HCT116 (cell line): Measurements from ENCODE around the gene GPR27. TPM values are rescaled to one million over a fixed set of nuclear protein-coding genes. Genes with fewer than 3 reads are reported as not detected.

Experiments used
- ATAC-seq: fragments of 200-7000 bp; cut with Tn5 transposase; 2 replicates; pipeline ENCODE4 v1.9.1; 2020; ENCODE audit warnings: mild to moderate bottlenecking, moderate library complexity
- BruUV-seq: library from RNA; stranded (reverse); fragments of 400-500 nt; replicated peaks from 2 replicates; lab custom pipeline; 2021; lab: Mats Ljungman, UMichigan
- CTCF ChIA-PET: fragments of 300-600 bp; sonication (Branson Sonifier 250); formaldehyde crosslinking; loops from one replicate; lab custom pipeline; 2021; ENCODE audit warnings: antibody characterized with exemption; lab: Charles Lee
- POLR2A ChIA-PET: fragments of 300-600, 350-600 bp; sonication (Branson Sonifier 250); formaldehyde crosslinking; loops from one replicate; lab custom pipeline; 2021; ENCODE audit warnings: antibody characterized with exemption; lab: Charles Lee
- RAD21 ChIA-PET, 2 experiments: fragments of 300-600 bp; sonication (Branson Sonifier 250); formaldehyde crosslinking; loops; one replicate each; lab custom pipeline; 2023; ENCODE audit warnings: low total read pairs in 2 of 2; ENCODE audit not compliant: uncharacterized antibody in 2 of 2, unreplicated experiment in 2 of 2, low non-redundant PET in 1 of 2; lab: Charles Lee
- DNase-seq: peaks from one replicate; pipeline ENCODE4 v3.0.0-alpha.2; 2010; ENCODE audit warnings: low read depth, low spot score
- H2AFZ ChIP-seq: fragments of 200-600 bp; shearing (Covaris generic), sonication (generic); 2 replicates; pipeline ENCODE4 v1.6.1; 2017; ENCODE audit warnings: low read depth, mixed run types, mixed read lengths, antibody characterized with exemption, low read length; ENCODE audit not compliant: poor library complexity, severe bottlenecking
- H3K27ac ChIP-seq: 2 replicates; pipeline ENCODE4 v1.5.1; 2012; ENCODE audit warnings: low read depth, low read length
- H3K27me3 ChIP-seq: fragments of 200-600 bp; sonication (generic); 2 replicates; pipeline ENCODE4 v1.6.1; 2016; ENCODE audit warnings: mixed run types, low read length, mixed read lengths; ENCODE audit not compliant: insufficient read depth
- H3K36me3 ChIP-seq, 2 experiments: fragments of 200-500 bp in 1 of 2; fragments of 200-600 bp in 1 of 2; sonication (Bioruptor generic) in 1 of 2; sonication (generic) in 1 of 2; 2 replicates each; pipeline versions ENCODE4 v1.5.1 to v1.6.1; 2014 to 2016; ENCODE audit warnings: low read length in 2 of 2, inconsistent platforms in 1 of 2, mixed read lengths in 1 of 2, mixed run types in 1 of 2; ENCODE audit not compliant: insufficient read depth in 2 of 2, control insufficient read depth in 1 of 2
- H3K4me1 ChIP-seq, 2 experiments: fragments of 200-600 bp in 1 of 2; sonication (generic) in 1 of 2; 2 replicates each; pipeline versions ENCODE4 v1.5.1 to v1.6.1; 2012 to 2017; ENCODE audit warnings: low read length in 2 of 2, inconsistent platforms in 1 of 2, mild to moderate bottlenecking in 1 of 2, mixed read lengths in 1 of 2, mixed run types in 1 of 2, moderate library complexity in 1 of 2; ENCODE audit not compliant: insufficient read depth in 2 of 2, control insufficient read depth in 1 of 2
- H3K4me2 ChIP-seq: fragments of 200-600 bp; sonication (generic); 2 replicates; pipeline ENCODE4 v1.6.1; 2017; ENCODE audit warnings: mixed run types, low read length, mixed read lengths
- H3K4me3 ChIP-seq, 2 experiments: fragments of 200-600 bp in 1 of 2; sonication (generic) in 1 of 2; replicated peaks in 1 of 2; 2 replicates each; pipeline ENCODE4 v1.5.1; 2011 to 2016; ENCODE audit warnings: low read length in 2 of 2, control low read depth in 1 of 2, low read depth in 1 of 2, mild to moderate bottlenecking in 1 of 2, mixed read lengths in 1 of 2, mixed run types in 1 of 2
- H3K79me2 ChIP-seq: fragments of 200-600 bp; sonication (generic); 2 replicates; pipeline ENCODE4 v1.6.1; 2017; ENCODE audit warnings: mild to moderate bottlenecking, mixed run types, low read length, moderate library complexity, mixed read lengths; ENCODE audit not compliant: insufficient read depth
- H3K9ac ChIP-seq: fragments of 200-600 bp; sonication (generic); 2 replicates; pipeline ENCODE4 v1.6.1; 2016; ENCODE audit warnings: low read length, mixed read lengths
- H3K9me2 ChIP-seq: fragments of 200-600 bp; sonication (generic), shearing (Covaris generic); 2 replicates; pipeline ENCODE4 v1.6.1; 2017; ENCODE audit warnings: mixed run types, mild to moderate bottlenecking, moderate library complexity; ENCODE audit not compliant: insufficient read depth
- H3K9me3 ChIP-seq, 2 experiments: fragments of 200-500 bp in 1 of 2; fragments of 200-600 bp in 1 of 2; sonication (Bioruptor generic) in 1 of 2; sonication (generic) in 1 of 2; 2 replicates each; pipeline ENCODE4 v1.6.1; 2014 to 2017; ENCODE audit warnings: low read length in 2 of 2, mixed read lengths in 2 of 2, inconsistent platforms in 1 of 2, low read depth in 1 of 2, mild to moderate bottlenecking in 1 of 2, mixed run types in 1 of 2, moderate library complexity in 1 of 2; ENCODE audit not compliant: control insufficient read depth in 1 of 2, insufficient read depth in 1 of 2
- H4K20me1 ChIP-seq: fragments of 200-600 bp; sonication (generic), shearing (Covaris generic); 2 replicates; pipeline ENCODE4 v1.6.1; 2017; ENCODE audit warnings: mixed run types, mild to moderate bottlenecking, moderate library complexity; ENCODE audit not compliant: insufficient read depth
- CTCF ChIP-seq, 3 experiments: fragments of 200-600 bp in 1 of 3; sonication (generic) in 1 of 3; IDR thresholded peaks in 2 of 3; conservative IDR thresholded peaks in 1 of 3; 2 replicates each; pipeline ENCODE4 v1.5.1; 2012 to 2017; ENCODE audit warnings: low read depth in 2 of 3, low read length in 2 of 3, antibody characterized with exemption in 1 of 3, borderline replicate concordance in 1 of 3, control low read depth in 1 of 3, mild to moderate bottlenecking in 1 of 3, mixed read lengths in 1 of 3, mixed run types in 1 of 3, moderate library complexity in 1 of 3; ENCODE audit not compliant: insufficient read depth in 1 of 3
- EGR1 ChIP-seq: IDR thresholded peaks from 2 replicates; pipeline ENCODE4 v1.6.1; 2012; ENCODE audit warnings: low read depth
- ELF1 ChIP-seq: IDR thresholded peaks from 2 replicates; pipeline ENCODE4 v1.6.1; 2012; ENCODE audit warnings: low read depth, borderline replicate concordance
- EZH2phosphoT487 ChIP-seq: fragments of 200-600 bp; IDR thresholded peaks from 2 replicates; pipeline ENCODE4 v1.6.1; 2018; ENCODE audit warnings: antibody characterized with exemption, borderline replicate concordance
- FOSL1 ChIP-seq: IDR thresholded peaks from 2 replicates; pipeline ENCODE4 v1.6.1; 2012; ENCODE audit warnings: low read depth
- JUND ChIP-seq: IDR thresholded peaks from 2 replicates; pipeline ENCODE4 v1.6.1; 2012
- SIN3A ChIP-seq: IDR thresholded peaks from 2 replicates; pipeline ENCODE4 v1.6.1; 2012; ENCODE audit warnings: low read depth
- SP1 ChIP-seq: IDR thresholded peaks from 2 replicates; pipeline ENCODE4 v1.6.1; 2012; ENCODE audit warnings: low read depth
- ZBTB33 ChIP-seq: IDR thresholded peaks from 2 replicates; pipeline ENCODE4 v1.6.1; 2011; ENCODE audit warnings: mild to moderate bottlenecking, low read length, moderate library complexity; ENCODE audit not compliant: insufficient replicate concordance; ENCODE audit errors: extremely low read depth
- intact Hi-C: fragments of 100-400 bp; cut with micrococcal nuclease; formaldehyde crosslinking; loops from 2 replicates; pipeline ENCODE4 v1.10.0; 2022
- total RNA-seq: library from RNA; stranded (reverse); gene quantifications from one replicate; pipeline ENCODE4 v1.2.1, GENCODE V29; 2021; ENCODE audit not compliant: unreplicated experiment

The GPR27 gene
- total RNA-seq, 1 experiment from 2014 or later = not detected

GRCh38 chr3:71758091-71758490 is 4.4 kb downstream of the GPR27 start:
- POLR2A ChIA-PET = no interaction called here
- TF ChIP-seq FOSL1 (no peak), EZH2phosphoT487 (no peak), SP1 (no peak), ELF1 (no peak), JUND (no peak)
- no peak overlapping the region for H3K4me3 ChIP-seq

GRCh38 chr3:71759401-71759800 is 5.7 kb downstream of the GPR27 start:
- no TSS peak for BruUV-seq

More at GRCh38 chr3:71758091-71758490, 4.4 kb downstream of the GPR27 start:
- Histone ChIP-seq H3K9me2 (no peaks in the 10 kb centered on the region), H3K4me1 (no peaks in the 10 kb centered on the region), H3K27ac (no peak overlapping the region), H2AFZ (no peak overlapping the region), H3K27me3 (peaks cover 19% of the 10 kb centered on the region), H3K79me2 (no peaks in the 10 kb centered on the region), H3K4me2 (no peak overlapping the region), H3K9ac (no peak overlapping the region), H3K9me3 (no peaks in the 10 kb centered on the region), H4K20me1 (no peaks in the 10 kb centered on the region), H3K36me3 (no peaks in the 10 kb centered on the region)
- intact Hi-C loops = no loop called here
- RAD21 ChIA-PET = no interaction called here
- no TSS peak for BruUV-seq
- CTCF ChIA-PET = no interaction called here
- ATAC-seq (no peak), DNase-seq (no peak)

More at GRCh38 chr3:71759401-71759800, 5.7 kb downstream of the GPR27 start:
- ChIA-PET POLR2A (no interaction called here), RAD21 (no interaction called here), CTCF (no interaction called here)
- Histone ChIP-seq H3K9me3 (no peaks in the 10 kb centered on the region), H3K9me2 (no peaks in the 10 kb centered on the region), H3K4me2 (no peak overlapping the region), H4K20me1 (no peaks in the 10 kb centered on the region), H3K27ac (no peak overlapping the region), H3K4me1 (no peaks in the 10 kb centered on the region), H3K9ac (no peak overlapping the region), H3K79me2 (no peaks in the 10 kb centered on the region), H3K4me3 (no peak overlapping the region), H3K27me3 (peaks cover 19% of the 10 kb centered on the region), H3K36me3 (no peaks in the 10 kb centered on the region), H2AFZ (no peak overlapping the region)
- no peak for ATAC-seq
- DNase-seq = no peak
- intact Hi-C loops = no loop called here
- TF ChIP-seq ELF1 = no peak
- TF ChIP-seq EGR1 = no peak
- no peak for TF ChIP-seq CTCF (IDR thresholded peaks at IDR 0.05 in 2 of 3, conservative IDR thresholded peaks at IDR 0.05 in 1 of 3; ENCODE audit: borderline replicate concordance in 1 of 3, insufficient read depth in 1 of 3, low read depth in 2 of 3, low read length in 2 of 3)
- TF ChIP-seq SIN3A = no peak
- TF ChIP-seq FOSL1 = no peak
- TF ChIP-seq ZBTB33 = no peak
